ENCODE data around the gene CDH12.
"Not testable (repeated sequence)": the region's sequence is repeated elsewhere in the genome, so short reads cannot be mapped to it uniquely, and the experiment has no call there.

Gene CDH12

DNA sequence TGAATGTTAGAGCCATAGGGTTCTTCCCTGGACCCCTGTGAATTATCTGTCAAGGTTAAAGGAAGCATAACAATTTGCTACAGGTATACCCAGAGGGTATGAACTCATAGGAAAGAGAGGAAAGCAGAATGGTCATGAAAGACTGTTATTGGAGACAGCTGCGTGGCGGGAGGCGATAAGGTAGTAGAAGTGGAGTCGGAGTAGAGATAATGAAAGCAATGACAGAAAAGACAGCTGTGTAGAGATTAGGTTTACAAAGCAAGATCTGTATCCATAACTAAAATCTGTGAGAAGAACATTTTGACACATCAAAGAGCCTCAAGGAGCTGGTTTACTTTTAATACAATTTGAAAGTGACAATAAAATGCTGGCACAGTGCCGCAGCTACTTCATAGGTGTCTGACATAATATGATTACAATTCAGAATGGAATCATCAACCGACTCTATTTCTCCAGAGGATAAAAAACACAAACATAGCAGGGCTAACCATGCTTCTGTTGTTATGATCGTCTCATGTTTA is 603.9 kb downstream of the CDH12 start:
- DNase-seq, result no peak

DNA sequence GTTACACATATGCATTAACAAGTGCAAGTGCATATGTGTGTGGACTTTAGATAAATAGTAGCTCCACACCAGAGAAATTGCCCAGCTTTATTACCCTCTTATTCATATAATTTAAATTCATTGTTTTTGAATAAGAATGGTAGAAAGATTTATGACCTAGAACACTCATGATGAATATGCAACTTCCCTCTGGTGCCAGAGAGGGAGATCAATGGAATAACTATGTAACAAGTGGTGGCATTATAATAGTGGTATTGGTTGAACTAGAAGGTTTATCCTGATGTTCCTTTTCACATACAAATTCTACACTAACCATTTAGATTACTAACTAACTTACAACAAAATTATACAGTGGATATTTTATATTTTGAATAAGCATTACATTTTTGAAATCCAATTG is 607.4 kb downstream of the CDH12 start:
- no peak for DNase-seq

DNA sequence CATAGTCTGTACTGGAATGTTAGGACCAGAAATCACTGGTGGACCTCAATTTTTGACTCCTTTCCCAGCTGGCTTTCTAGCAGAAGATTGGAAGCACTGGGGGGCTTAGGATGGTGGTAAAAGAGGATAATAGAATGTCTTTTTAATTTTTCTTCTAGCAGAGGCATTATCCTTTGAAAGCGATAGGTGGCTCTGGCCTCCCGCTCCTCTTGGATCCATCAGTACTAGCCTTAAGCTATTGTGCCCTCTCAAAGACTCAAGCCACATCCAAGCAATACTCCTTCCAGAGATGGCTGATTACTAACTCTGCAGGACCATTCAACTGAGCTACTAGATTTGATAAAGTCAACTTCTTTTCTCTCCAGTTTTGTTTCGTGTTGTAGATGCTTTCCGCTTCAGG is 610.6 kb downstream of the CDH12 start:
- DNase-seq, result no peak

DNA sequence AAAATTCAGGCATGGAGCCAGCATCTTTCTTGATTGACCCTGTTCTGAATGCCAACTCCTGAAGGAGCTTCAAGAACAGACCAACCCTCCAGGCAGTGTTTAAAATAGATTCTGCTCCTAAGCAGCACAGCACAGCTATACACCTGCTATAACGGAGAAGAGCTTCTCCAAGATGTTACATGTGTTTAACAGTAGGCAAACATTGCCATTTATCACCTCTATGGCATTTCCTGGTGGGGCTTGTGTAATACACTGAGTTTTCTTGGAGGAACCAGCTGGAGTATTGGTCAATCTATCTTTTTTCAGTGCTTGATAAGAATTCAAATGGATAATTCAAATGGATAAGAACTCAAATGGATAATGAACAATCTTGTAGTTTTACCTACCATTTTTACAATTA is 615.1 kb downstream of the CDH12 start:
- no peak for DNase-seq

DNA sequence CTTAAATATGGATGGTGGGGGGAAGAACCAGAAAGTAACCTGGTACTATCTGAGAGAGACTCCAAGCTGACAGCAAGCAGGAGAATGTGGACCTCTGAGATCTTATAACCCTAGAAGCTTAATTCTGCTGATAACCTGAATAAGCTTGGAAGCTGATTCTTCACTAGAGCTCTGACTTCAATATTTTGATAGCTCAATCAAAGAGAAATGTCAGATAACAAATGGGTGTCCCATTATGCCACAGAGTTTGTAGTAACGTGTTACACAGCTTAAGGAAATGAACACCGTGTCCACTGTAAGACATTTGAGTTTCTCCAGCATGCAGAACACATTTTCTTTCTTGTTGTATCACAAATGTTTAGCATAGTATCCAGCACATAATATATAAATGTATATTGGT is 626.7 kb downstream of the CDH12 start:
- DNase-seq, result no peak

DNA sequence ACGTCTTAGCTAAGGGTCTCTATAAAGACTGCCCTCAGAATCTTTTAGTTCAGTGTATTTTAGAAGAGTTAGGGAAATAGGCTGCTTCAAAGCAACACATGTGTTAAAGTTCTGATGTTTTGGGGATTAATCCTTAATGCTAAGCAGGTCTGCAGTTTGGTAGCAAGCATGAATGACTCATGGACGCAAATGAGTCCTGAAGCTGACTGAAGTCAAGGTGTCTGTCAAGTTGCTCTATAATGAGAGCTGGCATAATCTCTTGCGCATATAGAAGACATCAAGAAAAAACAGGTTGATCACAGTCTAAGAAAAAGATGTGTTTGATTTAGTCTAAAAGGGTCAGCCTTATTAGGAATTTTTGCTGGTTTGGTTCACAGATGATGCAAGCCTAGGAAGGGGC is 630.1 kb downstream of the CDH12 start:
- no peak for DNase-seq

DNA sequence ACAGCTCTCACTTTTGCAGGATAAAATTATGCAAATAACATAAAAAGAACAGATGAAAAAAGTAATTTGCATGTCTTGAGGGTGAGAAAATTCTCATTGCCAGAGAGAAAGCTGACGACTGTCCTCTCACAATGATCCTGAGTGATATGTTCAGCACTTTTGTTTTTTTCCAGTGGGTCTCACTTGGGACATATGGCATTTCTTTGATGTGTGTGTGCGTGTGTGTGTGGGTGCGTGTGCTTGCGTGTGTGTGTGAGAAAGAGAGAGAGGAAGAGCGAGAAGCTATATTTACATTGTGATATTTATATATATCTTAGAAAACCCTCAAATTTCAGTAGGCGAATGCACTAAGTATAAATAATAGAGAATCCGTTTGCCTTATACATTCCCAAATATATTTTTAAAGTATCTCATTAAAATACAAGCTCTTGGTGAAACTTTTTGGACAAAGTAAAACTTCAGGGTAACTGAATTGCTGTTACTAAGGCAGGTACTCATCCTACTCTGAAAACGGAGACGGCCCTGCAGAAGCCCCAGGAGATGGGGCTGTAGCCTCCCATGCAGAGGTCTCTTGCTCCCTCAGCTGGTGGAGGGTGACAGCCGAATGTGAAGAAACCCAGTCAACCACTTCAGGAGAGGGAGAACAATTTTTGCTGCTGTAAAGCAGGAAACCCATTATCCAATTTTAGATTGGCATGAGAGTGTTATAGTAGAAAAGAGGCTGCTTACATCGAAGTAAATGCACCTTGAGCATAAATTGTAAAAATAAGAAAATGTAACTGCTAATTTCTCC is 639.2 kb downstream of the CDH12 start:
- peak; percentile 6 for DNase-seq

DNA sequence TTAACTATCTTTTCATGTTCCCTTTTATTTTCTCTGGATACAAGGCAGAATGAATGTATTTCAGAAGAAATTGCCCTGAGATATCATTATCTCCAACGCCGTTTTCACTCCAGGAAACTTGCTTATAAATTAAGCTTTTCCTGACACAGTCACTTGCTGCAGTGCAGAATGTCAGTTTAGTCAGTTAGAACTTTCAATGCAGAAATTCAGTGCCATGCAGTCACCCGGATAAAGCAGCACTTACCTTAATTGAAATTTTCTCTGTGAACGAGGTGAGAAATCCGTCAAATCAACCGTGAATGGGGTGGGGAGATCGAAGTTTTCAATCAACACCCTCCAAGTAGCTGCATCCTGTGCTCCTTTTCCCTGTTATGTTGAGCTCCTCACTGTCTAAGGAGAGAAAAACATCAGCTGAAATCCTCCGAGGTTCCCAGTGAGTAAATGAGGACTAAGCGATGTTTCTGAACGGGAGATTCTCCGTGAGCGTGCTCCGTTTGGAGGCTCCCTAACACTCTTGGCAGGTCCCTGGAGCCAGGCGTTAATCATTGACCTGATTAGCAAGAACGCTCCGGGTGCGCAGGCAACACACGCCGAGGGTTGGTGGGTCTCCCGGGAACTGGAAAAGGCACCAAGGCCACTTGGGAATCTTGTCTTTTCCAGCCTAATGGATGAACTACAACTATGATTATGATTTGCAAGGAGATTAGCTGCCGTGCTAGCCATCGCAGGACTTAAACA is 640.7 kb downstream of the CDH12 start:
- not testable (repeated sequence) for DNase-seq

DNA sequence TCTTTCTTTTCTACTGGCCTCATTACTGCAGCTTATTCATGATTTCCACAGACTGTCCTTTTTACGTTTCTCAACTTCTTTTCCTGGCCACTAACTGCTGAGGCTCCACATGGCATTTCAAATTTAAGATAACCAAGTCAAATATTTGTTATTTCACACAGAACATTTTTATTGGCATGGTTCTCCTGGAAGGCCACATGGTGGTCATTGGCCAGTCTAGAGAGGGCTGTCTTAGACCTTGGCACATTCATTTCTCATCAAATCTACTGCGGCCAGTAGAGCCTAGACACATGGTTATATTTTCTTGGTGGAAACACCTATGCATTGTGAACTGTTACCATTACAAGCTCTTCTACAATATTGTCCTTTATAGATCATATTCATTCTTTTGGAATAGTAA is 644.7 kb downstream of the CDH12 start:
- DNase-seq, result not testable (repeated sequence)

DNA sequence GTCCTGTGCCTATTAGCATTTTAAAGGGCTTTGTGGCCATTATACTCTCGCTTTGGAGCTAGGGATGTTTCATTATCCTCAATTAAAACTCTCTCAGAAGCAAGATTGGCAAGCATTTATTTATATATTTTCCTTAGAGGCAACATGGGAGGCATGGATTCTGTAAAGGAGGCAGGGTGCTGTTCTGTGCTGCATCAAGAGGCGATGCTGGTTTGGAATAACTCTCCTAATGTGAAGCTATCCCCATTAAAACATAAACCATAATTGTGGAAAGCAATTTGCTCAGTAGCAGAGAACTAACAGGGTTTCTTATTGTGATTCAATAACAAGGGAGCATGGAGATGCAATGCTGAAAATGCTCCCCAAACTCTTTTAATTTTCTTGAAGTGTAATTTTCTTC is 664.5 kb downstream of the CDH12 start:
- DNase-seq, result not testable (repeated sequence)

DNA sequence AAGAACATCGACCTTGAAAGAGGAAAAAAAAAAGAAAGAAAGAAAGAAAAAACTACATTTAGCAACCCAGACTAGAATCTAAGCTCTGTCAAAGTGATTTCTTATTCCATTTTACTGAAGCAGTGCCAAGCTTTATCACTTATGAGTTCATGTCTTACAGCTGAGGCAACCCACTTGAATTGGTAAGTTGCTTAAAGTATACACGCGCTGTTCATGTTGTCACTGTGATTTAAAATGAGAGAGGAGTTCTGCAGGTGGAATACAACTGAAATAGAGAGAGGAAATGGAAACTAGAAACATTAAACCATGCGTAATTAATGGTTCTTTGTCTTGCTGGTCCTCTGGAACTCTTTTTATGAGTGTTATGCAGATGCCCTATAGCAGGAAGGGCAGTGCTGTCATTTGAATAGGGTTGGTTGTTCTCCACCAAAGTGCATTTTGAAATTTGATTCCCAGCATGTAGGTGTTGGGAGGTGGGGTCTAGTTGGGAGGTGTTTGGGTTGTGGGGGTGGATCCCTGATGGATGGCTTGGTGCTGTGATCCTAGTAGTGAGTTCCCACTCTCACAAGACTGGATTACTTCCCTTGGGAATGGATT is 665.4 kb downstream of the CDH12 start:
- DNase-seq, result not testable (repeated sequence)

DNA sequence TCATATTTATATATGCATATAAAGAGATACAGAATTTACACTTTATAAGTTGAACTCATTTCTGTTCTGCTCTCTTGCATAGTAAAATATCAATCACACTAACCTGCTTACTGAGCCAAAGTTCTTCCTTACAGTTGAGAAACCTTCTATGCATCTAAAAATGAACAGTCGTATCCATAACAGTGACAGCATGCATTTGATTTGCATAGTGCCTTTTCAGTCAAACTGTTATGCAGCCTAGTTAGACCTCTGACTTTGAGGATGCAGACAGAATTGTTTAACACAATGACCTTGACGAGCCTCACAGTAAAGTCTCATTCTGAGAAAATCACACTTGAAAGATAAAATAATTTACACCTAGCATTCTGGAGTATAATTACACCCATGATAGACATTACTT is 683.9 kb downstream of the CDH12 start:
- not testable (repeated sequence) for DNase-seq

DNA sequence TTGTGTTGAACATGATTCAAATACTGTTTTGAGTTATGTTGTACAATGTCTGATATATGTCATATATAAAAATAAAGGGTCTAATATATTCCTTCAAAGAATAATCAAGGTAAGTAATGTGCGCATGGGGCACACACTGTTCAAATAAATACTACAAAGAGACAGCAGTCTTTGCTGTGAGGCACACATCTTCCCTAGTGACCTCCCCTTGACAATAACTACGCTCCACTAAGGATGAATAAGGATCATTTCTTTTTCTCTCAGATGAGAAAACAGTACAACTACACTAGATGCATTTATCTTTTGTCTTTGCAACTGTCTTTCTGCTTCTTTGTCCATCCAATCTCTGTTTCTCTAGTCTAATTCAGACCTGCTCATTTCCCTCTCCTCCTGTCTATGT is 684.4 kb downstream of the CDH12 start:
- not testable (repeated sequence) for DNase-seq

DNA sequence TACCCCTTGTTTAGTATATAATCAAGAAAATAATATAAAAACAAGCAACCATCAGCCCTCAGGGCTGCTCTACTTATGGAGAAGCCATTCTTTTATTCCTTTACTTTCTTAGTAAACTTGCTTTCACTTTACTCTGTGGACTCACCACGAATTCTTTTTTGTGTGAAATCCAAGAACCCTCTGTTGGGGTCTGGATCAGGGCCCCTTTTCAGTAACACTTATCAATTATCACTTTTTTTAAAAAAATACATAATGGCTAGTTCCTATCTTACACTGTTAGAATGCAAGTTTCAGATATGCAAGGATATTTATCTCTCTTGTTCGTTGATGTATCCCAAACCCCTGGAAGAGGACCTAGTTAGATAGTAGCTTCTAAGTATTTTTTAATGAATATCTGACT is 687.2 kb downstream of the CDH12 start:
- DNase-seq, result not testable (repeated sequence)

DNA sequence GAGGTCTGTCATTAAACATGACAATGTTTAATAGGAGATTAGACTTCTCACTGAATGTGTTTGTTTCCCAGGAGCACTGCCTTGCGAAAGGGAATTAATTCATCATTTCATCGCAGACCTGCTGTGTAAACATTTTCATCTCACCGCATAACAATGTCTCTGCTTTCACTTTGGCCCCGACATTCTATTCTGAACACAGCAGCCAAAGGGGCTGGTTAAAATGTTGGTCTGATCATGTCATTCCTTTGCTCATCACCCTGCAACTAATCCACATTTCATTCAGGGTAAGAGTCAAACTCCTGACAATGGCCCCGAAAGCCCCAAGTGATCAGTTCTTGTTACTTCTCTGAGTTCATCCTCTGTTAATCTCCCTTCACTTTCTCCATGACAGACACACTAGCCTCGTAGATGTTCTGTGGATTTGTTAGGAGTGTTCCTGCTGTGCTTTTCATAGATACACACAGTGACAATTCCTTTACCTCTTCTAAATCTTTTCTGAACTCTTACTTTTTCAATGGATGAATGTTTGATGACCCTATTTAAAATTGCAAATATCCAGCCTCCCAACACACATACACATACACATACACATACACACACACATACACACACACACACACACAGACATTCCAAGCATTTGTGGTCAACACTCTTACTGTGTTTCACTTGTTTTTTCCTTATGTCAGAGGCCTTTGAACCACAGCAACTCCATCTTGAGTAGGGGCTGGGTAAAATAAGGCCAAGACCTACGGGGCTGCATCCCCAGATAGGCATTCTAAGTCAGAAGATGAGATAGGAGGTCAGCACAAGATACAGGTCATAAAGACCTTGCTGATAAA is 688.0 kb downstream of the CDH12 start:
- not testable (repeated sequence) for DNase-seq

DNA sequence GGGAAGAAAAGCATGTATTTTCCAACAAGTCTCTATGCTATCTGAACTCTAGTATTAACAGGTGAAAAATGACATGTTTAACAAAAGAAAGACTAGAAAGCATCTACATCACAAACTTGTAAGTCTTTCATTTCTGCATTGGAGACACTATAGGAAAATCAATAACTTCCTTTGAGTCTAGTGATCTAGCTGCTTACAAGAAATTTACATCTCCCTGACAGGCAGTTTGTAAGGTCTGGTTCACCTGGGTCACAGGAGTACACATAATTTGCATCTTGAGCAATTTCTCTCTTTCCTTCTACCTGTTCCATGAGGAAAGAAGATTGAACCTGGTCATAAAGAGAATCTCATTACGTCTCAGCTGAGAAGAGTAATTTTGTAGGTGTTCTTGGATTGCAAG is 696.2 kb downstream of the CDH12 start:
- DNase-seq, result not testable (repeated sequence)

DNA sequence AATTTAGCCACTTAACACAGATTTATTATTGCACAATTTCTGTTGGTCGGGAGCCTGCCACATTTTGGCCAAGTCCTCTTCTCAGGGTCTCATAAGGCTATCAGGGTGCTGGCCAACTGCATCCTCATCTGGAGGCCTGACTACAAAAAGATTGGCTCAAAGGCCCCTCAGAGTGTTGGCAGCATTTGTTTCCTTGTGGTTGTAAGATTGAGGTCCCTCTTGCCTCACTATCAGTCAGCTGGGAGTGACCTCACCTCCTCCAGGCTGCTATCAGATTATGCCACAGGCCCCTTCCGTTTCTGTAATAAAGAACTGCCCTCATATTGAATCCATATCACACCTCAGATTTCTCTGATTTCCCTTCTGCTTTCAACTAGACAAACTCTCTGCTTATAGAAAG is 698.4 kb downstream of the CDH12 start:
- DNase-seq, result not testable (repeated sequence)

DNA sequence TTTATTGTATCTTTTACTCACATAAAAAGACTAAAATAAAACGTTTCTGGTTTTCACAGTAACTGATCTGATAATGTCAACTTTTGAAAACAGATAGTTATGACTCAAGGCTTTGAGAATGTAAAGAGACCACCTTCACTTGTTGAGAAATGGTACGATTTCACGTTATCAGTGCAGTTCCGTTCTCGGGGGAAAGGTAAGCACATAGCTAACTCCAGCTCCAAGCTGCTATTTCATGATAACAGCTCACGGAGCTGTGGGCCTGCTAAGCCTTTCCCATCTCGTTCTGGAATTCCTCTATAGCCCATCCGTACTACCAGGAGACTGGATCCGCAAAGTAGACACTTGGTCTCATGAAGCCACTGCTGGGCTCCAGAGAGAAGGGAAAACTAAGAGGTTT is 701.3 kb downstream of the CDH12 start:
- DNase-seq, result not testable (repeated sequence)

DNA sequence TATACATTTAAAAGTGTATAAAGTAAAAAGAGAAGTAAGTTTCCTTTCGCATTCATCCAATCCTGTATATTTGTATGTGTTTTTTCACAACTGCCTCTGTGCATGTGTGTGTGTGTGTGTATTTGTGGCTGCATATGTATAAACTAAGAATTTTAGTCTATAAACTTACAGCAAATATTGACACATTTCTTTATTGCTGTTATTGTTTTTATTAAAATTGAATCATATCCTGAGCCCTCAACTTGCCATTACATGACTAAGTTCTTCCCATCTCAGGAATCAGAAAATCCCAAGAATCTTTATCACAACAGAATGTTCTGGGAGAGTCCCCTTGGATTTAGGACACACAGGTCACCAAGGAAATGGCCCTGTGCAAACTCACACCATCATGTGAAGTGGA is 712.7 kb downstream of the CDH12 start:
- not testable (repeated sequence) for DNase-seq

DNA sequence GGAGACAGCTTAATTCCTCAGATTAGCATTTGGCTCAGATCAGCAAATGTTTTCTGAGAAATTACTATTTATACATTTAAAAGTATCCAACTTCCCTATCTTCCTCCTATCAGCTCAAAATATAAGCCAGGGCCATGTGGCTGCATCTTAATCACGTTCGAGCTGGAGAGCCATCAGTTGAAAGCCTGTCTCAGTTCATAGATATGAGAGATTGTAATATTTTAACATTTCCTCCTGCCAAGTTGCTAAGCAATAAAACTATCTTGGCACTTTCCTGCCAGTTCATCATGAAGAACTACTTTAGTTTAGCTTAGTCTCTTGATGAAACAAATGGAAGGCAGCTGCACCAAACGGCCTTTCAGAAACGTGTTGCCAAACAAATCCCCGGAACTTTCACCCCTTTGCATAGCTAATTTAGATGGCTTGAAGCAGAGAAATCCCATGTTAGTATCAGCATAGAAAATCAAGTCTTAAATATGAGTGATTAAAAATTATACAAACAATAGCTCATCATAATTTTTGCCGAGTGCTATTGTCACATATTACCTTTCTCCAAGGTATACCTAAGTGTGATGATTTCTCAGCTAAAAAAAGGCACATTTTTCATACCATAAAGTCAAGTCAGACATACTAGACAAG is 713.4 kb downstream of the CDH12 start:
- not testable (repeated sequence) for DNase-seq

DNA sequence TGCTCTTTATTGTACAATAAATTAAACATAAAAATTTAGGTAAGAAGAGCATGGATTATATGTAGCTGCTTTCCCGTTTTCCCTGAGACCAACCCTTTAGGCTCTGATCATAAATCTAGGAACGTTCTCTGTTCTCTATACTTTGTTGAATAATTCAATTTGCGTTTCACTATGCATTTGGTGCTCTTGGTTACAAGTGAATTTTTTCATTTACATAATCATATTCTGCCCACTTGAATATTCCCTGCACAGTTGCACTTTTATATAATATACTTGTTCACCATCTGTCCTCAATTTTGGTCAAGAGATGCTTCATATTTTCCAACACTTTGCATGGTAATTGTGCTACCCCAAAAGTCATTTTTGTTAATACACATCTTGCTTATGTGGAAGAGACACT is 741.8 kb downstream of the CDH12 start:
- no peak for DNase-seq

DNA sequence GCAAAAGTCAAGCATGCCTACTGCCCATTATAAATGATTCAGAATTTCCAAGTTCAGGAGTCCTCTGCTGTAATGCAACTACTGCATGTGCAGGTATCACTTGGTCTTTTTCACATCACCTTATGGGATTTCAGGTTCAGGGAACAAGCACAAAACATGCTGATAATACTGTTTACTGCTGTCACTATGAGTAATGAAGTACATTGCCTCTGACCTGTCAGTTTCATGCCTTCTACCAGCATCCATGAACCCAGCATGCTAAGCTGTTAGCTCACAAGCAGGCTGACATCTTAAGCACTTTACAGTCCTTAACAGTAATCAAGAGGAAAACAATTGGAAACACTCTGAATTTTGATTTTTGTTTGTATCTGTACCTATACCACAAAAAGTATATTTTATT is 743.8 kb downstream of the CDH12 start:
- no peak for DNase-seq
